Measurements from ENCODE around the gene CMTM3. TPM values are rescaled to one million over a fixed set of nuclear protein-coding genes. Genes with fewer than 3 reads are reported as not detected.
"Not testable (repeated sequence)": the region's sequence is repeated elsewhere in the genome, so short reads cannot be mapped to it uniquely, and the experiment has no call there.

The CMTM3 gene
- total RNA-seq, 1 experiment from 2014 or later = 6.6 TPM

DNA sequence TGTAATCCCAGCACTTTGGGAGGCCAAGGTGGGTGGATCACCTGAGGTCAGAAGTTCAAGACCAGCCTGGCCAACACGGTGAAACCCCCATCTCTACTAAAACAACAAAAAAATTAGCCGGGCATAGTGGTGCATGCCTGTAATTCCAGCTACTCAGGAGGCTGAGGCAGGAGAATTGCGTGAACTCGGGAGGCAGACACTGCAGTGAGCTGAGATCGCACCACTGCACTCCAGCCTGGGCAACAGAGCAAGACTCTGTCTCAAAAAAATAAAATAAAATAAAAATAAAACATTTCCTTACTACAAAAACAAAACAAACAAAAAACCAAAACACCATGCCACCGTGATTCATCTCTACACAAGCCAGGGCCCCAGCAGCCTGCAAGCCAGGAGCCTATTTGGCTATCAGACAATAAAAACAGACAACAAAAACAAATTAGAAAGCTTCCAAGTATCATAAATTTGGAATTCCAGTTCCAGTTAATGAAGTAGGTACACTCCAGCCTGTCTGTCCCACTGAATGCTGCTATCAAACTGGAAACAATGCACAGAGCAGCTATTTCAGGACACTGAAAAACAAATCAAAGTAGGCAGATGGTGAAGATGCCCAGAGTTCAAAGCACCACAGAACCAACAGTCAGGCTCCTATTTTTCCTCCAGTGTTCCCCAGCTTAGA is 57.3 kb downstream of the CMTM3 start:
- DNase-seq (ENCODE audit: low read depth) = not testable (repeated sequence)

- no peak for DNase-seq (ENCODE audit: low read depth)
These were observed 58.1 kb downstream of the CMTM3 start for GRCh38 chr16:66662445-66663194.

Other genes starting within 250 kb of the CMTM3 start
- gene CDH5, start 238.0 kb upstream of the CMTM3 start, total RNA-seq (2014; rRNA removed; shearing (Covaris generic)) = 0.06 TPM in 2 replicates
- gene BEAN1, start 177.4 kb upstream of the CMTM3 start, total RNA-seq (2014; rRNA removed; shearing (Covaris generic)) = 0.21 TPM in 1 of 2 replicates, not detected in the other
- gene TK2, start 54.6 kb upstream of the CMTM3 start, total RNA-seq (2014; rRNA removed; shearing (Covaris generic)) = 8.5 TPM in 2 replicates
- 156 and 168 TPM in 2 replicates for gene CKLF, start 52.1 kb upstream of the CMTM3 start, total RNA-seq (2014; rRNA removed; shearing (Covaris generic))
- 1.4 and 2.2 TPM in 2 replicates for gene CMTM1, start 38.3 kb upstream of the CMTM3 start, total RNA-seq (2014; rRNA removed; shearing (Covaris generic))
- not detected in 2 replicates for gene CMTM2, start 25.2 kb upstream of the CMTM3 start, total RNA-seq (2014; rRNA removed; shearing (Covaris generic))
- gene CMTM4, start 92.0 kb downstream of the CMTM3 start, total RNA-seq (2014; rRNA removed; shearing (Covaris generic)) = 14.7 and 18.9 TPM in 2 replicates
- gene DYNC1LI2, start 146.9 kb downstream of the CMTM3 start, total RNA-seq (2014; rRNA removed; shearing (Covaris generic)) = 81.7 and 97.8 TPM in 2 replicates
- gene TERB1, start 196.9 kb downstream of the CMTM3 start, total RNA-seq (2014; rRNA removed; shearing (Covaris generic)) = 0.46 TPM in 1 of 2 replicates, not detected in the other
- 138 and 148 TPM in 2 replicates for gene NAE1, start 226.3 kb downstream of the CMTM3 start, total RNA-seq (2014; rRNA removed; shearing (Covaris generic))
- gene CA7, start 239.7 kb downstream of the CMTM3 start, total RNA-seq (2014; rRNA removed; shearing (Covaris generic)) = not detected in 2 replicates

Measured in Daoy (cell line).